GM18505 (cell line): Measurements from ENCODE around the gene ABCE1.
"Not testable (repeated sequence)": the region's sequence is repeated elsewhere in the genome, so short reads cannot be mapped to it uniquely, and the experiment has no call there.

Experiments
- ATAC-seq: cut with Tn5 transposase; IDR thresholded peaks from one replicate; pipeline ENCODE4 v1.9.1; 2021; ENCODE audit not compliant: unreplicated experiment
- POLR2A ChIP-seq: IDR thresholded peaks from 4 replicates; pipeline ENCODE4 v1.6.1; 2011; ENCODE audit warnings: borderline replicate concordance; ENCODE audit not compliant: insufficient read depth, insufficient read length; ENCODE audit errors: extremely low read depth

The ABCE1 gene

DNA sequence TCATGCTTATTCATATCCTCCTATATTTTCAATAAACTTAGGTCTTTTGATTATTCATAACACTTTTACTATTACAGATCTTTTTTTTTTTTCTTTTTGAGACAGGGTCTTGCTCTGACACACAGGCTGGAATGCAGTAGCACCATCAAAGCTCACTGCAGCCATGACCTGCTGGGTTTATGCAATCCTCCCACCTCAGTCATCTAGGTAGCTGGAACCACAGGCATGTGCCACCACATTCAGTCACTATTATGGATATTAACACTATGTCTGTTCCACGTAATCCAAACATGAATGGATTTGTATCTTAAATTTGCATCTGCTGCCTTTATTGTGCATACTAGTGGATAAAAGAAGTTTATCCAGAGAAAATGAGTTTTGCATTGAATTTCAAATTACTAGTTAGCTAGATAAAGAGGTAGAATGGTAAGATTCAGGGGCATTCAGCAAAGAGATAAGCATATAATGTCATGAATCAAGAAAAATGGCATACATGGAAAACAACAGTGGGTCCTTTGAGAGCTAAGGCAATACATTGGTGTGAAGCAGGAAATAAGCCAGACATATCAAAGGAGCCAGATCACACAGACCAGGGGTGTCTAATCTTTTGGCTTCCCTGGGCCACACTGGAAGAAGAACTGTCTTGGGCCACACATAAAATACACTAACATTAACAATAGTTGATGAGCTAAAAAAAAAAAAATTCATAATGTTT, 14.1 kb upstream of the ABCE1 start:
- no peak for ATAC-seq
- no peak for TF ChIP-seq POLR2A

DNA sequence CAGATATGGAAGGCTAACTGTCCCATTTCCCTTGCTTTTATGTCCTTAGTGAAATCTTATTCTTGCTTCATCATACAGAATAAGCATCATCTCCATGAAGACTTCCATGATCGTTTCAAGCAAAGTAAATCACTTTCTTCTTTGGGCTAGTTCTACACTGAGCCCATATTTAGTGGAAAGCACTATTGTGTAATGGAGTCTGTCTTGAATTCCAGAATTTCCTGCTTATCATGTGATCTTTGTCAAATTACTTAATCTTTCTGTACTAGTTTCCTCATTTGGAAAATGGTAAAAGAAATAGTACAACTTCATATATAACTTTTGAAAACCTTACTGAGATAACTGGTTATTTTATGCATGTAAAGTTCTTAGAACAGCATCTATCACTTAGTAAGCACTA, 7.7 kb upstream of the ABCE1 start:
- no peak for TF ChIP-seq POLR2A
- no peak for ATAC-seq

DNA sequence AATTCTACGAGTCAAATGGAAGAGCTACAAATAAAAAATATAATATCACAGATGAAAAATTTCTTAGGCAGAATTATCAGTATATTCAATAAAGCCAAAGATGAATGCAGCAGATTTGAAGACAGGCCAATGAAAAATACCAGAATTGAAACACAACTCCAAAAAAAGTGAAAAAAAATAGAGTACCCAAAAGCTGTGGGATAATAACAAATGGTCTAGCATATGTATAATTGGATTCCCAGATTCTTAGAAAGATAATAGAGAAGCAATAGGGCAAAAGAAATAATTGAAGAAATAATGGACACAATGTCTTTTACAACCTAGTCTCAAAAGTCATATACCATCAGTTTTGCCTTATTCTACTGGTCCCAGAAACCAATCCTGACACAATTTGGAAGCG, 4.5 kb upstream of the ABCE1 start:
- no peak for ATAC-seq
- TF ChIP-seq POLR2A, result no peak

DNA sequence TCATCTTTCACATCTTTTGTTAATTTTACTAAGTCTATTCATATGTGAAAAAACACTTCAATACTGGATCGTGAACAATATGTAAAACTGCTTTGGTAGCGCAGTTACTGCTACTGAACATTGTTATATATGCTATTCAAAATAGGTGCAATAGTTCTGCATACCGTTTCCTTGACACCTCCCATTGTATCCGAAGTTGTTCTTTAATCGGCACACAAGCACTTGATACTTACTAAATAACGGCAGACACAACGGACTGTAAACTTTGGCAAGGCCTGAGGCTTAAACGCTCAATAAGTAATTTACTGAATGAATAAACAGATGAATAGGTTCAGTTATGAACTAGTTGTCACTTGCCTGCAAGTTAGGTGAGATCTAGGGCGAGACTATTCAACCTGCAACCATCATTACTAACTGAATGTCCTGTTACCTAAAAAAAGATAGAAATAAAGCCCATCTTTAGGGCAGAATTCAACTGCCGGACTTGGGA, 735 bp upstream of the ABCE1 start:
- no peak for ATAC-seq
- no peak for TF ChIP-seq POLR2A

DNA sequence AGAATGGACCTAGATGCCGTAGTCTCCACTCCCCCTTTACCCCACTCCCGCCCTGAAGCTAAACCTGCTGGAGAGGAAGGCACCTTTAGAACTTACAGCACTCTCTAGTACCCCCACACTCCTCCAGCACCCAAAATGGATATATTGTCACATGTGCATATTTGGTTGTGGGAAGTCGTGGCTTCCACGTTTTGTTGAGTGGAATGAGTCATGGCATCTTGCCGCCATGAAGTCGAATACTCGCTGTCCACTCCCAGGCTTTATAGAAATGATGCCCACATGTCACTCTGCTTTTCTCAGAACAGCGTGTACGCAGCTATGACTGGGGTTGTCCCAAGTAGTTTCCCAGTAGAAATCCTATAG, 545 bp downstream of the ABCE1 start:
- TF ChIP-seq POLR2A, result no peak
- no peak for ATAC-seq

DNA sequence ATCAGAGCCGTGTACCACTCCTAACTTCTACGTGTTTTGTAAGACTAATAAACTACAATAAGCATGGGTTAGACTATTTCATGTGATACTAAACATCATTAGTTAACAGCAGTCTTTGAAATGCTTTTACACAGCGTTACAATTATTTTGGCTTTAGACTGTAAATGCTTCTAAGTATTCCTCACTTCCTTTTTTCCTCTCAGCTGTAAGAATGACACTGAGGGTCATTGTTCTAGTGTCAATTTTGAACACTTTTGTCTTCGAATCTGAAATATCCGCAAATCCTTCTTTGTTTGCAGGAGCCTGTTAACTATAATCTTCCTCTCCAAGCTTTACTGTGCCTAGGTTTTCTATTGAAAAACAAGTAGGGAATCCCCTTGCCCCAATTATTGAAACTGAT, 1.5 kb downstream of the ABCE1 start:
- ATAC-seq, result no peak
- no peak for TF ChIP-seq POLR2A

DNA sequence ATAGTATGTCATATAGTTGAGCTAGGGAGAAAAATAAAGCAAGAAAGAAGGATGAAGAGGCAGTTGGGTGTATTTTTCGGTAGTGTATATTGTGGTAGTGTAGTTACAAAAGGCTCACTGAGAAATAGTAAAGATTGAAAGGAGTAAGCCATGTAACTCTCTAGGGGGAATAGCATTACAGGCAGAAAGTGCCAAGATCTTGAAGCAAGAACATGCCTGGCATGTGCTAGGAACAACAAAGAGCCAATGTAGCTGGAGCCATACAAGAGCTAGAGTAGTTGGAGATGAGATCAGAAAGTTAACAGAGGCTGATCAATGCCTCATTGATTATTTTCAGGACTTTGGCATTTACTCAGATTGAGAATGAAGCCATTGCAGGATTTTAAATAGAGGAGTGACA, 3.0 kb downstream of the ABCE1 start:
- ATAC-seq, result no peak
- no peak for TF ChIP-seq POLR2A

DNA sequence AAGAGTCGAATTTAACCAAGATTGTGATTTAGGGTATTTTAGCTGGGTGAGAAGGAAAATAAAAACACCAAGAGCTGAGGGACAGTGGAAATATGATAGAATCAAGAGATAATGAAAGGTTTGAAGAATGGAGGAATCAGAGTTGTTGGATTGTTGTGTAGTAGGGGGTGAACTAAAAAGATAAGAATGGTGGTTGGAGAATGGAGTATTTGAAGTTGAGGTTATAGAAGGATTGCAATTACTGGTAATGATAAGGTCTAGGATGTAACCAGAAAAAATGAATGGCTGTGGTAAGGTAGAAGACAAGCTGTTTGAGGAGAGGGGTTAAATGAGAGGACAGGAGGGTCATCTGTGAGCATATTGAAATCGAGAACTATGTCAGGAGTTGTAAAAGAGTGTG, 4.5 kb downstream of the ABCE1 start:
- TF ChIP-seq POLR2A, result no peak
- no peak for ATAC-seq

DNA sequence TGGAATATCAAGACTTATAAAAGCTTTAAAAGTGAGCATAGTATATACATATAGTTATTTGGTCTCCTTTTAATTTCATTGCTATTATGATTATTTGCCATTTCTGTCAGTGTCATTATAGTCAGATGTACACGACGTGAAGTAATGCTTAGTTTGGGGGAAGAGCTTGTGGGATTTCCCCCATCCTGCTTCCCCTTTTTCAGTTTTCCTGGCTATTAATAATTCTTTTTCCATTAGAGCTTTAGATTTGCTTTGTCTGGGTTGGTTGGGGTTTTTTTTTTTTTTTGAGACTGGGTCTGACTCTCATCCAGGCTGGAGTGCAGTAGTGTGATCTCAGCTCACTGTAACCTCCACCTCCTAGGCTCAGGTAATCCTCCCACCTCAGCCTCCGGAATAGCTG, 5.4 kb downstream of the ABCE1 start:
- TF ChIP-seq POLR2A, result no peak
- ATAC-seq, result no peak

DNA sequence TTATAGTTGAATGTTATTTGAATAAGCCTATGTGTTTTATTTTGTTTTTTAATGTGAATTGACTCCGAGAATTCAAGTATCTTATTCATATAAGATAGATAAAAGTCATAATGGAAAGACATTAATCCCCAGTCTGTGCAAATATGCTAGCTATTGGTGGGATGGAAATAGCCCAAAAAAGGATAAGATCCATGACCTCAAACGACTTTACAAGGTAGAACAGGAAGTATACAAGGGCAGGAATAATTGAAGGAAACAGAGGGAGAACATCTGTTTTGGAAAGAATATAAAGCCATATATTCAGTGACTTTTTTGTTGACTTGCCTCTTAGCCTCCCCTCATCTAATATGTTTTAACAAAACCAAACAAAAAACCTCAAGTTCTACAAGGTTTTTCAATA, 9.0 kb downstream of the ABCE1 start:
- no peak for ATAC-seq
- TF ChIP-seq POLR2A, result no peak

DNA sequence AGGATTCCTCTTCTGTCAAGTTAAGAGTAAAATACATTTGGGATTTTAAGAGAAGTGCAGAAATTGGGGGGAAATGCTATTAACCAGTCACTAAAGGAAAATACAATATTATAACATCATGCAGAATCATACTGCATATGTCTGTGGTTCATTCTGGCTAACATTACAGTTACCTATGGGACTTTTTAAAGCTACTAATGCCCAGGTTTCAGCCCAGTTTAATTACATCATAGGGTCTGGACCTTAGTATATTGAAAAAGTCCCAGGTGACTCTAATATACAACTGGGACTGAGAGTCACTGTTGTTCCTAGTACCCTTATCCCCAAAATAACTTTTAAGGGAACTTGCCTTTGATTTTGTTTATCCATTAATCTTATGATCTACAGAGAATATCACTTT, 10.0 kb downstream of the ABCE1 start:
- no peak for TF ChIP-seq POLR2A
- ATAC-seq, result no peak

DNA sequence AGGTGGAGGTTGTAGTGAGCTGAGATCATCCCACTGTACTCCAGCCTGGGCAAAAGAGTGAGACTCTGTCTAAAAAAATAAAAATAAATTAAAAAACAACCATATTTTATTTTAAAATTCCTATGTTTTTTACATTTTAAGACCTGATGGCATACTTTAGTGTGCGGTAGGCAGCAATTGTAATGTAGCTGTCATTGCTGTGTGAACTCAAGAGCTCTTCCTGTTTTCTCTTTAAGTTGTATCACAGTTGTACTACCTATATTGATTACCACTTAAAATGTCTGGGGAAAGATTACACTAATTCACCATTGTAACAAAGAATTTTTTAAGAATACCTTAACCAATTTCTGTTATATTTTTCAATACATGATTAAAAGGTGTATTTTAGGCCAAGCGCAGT, 27.3 kb downstream of the ABCE1 start:
- no peak for ATAC-seq
- TF ChIP-seq POLR2A, result no peak

DNA sequence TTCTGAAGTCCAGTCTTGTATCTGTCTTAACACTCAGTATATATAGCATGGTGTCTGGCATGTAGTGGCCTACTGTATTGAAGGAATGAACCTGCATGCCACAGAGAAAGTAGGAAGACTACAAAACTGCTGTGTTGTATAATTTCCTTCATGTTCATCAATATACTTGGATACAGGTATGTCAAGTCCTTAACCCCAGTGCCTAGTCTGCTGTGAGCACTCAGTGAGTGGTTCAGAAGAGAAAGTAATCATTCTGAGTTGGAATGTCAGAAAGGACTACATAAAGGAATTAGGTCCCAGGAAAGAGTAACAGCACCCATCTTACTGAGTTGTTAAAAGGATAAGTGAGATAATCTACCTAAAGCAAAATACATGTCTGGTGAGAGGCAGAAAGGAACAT, 32.0 kb downstream of the ABCE1 start:
- no peak for ATAC-seq
- TF ChIP-seq POLR2A, result no peak

DNA sequence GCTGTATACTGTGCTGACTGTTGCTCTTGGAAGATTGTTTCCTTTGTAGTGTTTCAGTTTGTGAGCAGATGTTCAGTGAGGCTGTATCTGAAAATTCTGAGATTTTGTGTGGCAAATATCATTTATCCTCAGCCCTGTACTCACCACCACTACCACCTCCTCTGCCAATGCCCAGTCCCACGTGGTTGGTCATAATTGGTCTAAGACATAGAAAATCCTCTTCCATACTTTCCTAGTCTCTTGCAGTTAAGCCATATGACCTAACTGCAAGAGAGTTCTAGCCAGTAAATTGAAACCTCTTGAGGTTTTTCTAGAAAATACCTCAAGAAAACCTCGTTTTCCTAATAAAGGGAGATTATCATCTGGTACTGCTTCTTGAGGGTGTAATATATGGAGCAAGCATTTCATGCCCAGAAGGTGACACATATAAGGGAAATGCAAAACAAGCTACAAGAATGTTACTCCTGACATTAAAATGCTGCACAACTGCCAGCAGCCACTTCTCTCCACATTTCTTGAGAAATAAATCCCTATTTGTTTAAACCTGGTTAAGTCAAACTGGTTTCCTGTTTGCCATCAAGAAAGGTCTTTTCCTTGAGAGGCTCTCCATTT, 32.8 kb downstream of the ABCE1 start:
- no peak for TF ChIP-seq POLR2A
- no peak for ATAC-seq

DNA sequence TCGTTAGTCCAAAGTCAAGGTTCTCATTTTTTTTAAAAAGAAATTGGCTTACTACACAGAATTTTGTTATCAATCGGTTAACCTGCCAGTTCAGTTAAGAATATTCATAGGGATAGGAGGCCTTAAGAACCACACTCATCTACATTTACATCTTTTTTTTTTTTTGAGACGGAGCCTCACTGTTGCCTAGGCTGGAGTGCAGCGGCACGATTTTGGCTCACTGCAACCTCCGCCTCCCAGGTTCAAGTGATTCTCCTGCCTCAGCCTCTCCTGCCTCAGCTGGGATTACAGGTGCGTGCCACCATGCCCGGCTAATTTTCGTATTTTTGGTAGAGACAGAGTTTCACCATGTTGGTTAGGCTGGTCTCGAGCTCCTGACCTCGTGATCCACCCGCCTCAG, 33.7 kb downstream of the ABCE1 start:
- ATAC-seq, result peak; percentile 1
- no peak for TF ChIP-seq POLR2A

DNA sequence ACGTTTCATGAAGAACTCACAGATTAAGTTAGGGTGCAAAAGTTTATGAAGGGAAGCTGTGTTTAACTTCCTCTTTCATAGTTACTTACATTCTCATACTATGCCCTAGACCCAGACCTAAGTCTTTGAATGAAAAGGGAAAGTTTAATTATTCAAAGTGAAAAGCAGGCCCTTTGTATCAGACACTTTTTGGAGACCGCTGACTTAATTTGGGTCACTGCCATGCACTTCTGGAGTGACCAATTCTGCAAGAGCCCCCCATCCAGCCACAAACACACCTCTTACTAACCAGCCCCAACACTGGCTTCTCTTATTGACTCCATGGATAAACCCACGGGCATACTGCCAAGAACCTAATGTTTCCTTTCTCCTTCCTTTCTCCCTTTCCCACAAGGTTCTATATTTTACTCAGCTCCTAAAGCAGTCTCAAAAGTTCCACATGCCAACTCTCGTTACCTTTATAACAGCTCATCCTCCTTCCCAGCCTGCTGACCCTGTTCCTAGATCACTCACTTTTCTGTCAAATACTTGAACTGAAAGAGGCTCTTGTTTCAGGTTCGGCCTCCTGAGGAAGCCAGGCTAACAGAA, 34.5 kb downstream of the ABCE1 start:
- ATAC-seq, result peak; percentile 86
- no peak for TF ChIP-seq POLR2A

DNA sequence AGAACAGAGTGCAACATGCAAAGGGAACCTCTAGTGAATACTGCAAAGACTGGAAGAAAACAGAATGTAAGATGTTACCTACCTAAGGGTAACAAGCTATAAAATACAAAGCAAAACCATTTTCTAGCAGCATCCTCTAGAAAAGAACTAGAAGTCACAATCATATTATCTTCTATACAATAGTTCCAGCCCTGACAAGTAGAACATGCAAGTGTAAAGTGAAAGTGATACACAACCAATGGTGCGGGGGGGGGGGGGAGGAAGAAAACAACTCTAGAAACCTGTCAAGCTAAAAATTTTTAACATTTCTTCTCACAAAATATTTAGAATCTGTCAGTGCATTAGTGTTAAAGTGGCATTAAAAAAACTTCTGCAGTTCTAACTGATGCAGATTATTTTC, 38.1 kb downstream of the ABCE1 start:
- not testable (repeated sequence) for ATAC-seq
